GM19239 (cell line): Measurements from ENCODE around the gene ENPP7.
A peak's percentile ranks its signal among the peaks of the same experiment; 100 is the strongest.
"Not testable (repeated sequence)": the region's sequence is repeated elsewhere in the genome, so short reads cannot be mapped to it uniquely, and the experiment has no call there.

Source experiments
- DNase-seq: peaks from one replicate; pipeline ENCODE4 v3.0.0; 2011; ENCODE audit warnings: low spot score; ENCODE audit not compliant: insufficient read length
- FAIRE-seq: peaks from 2 replicates; lab custom pipeline; 2011; peaks lifted over from hg19 to GRCh38; lab: Jason Lieb, UNC

Gene ENPP7

GRCh38 chr17:79772726-79773125, 42.0 kb downstream of the ENPP7 start:
- FAIRE-seq, DNase-seq: not testable (repeated sequence)

DNA sequence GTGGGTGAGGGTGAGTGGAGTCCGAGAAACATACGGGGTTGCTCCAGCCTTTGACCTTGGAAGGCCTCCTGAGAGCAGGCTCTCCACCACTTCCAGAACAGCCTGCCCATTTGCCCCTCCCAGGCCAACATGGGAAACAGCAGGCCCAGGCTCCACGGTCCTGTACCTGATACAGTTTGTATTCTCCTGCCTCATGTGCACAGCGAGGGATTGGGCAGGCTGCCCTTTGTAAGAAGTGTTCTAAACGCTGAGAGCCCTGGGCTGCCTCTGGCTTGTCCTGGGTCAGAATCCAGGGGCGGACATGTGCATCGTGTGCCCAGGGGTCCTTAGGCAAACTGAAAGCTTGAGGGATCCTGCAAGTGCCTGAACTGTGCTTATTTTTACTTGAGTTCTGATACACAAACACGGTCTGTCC, 43.8 kb downstream of the ENPP7 start:
- no peak for FAIRE-seq
- no peak for DNase-seq

- FAIRE-seq (no peak), DNase-seq (no peak)
Observed at GRCh38 chr17:79775632-79776031, 44.9 kb downstream of the ENPP7 start.

DNA sequence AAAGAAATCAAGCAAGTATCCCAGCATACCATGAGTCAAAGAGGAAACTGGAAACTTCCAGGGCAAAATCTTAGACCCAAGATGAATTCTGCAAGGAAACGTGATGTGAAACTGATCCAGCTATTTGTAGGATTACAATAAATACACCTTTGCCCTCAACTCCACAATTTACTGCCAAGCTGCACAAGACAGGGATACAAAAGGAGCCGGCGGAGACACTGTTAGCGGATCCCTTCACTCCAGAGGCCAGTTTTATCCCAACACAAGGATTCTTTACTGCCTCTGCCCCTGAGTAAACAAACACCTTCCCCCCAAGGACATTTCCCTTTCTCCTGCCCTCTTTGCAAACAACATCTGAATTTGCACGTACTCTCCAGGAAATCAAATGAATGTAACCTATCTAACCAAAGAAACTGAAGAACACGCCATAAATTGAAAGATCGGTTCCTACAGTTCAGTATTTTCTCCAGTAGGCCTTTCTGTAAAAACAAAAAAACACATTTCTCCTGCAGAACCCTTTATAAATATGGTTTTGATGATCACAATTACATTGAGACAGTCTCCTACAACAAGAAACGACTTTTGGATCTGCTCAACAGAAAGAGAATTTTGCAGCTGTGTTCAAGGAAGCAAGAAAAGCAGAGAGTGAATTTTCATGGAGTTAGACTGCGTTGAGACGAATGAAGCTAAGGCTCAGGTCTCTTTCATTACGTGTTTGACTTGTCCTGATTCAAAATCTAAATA, 45.8 kb downstream of the ENPP7 start:
- no peak for DNase-seq

DNA sequence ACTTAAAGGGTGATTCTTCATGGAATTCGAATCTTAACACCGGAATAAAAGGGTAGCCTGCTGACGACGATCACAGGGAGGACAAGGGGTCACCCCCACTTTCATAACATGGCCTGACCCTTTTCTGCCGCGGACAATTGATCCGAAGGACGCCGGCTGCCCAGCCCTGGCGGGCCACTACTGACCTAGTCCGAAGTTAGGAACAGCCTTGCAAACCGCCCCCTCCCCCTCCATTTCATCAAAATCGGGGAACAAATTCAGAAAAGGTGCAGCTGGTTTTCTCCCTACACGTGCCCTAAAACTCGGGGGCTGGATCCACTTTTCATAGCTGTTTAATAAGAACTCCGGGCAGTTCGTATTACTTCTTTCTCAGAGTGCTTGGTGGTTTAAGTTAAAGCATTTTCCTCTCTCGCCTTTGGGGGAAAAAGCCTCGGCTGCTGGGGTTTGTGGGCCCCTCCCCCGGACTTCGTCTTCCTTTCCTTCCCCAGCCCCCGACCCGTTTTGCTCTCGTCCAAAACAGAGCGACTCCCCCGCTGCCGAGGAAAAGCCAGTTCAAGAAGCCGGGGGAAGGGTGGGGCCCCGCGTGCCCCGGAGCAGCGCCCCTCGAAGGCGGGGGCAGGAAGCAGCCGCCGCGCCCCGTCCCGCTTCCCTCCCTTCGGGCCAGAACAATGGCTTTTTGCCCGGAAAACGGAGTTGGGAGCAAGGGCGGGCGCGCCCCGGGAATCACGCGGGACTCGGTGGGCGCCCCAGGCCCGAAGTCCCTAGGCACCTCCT, 46.6 kb downstream of the ENPP7 start:
- FAIRE-seq (no peak), DNase-seq (no peak)

More for the DNA sequence above, 45.8 kb downstream of the ENPP7 start:
- no peak for FAIRE-seq

- DNase-seq: peak; percentile 98
- no peak for FAIRE-seq
Observed at GRCh38 chr17:79777894-79778503, 47.3 kb downstream of the ENPP7 start, which contains the start of gene CBX2. TSS of gene CBX2 (plus strand) at chr17:79778148. CDS start at chr17:79778236, 88 bp downstream.

GRCh38 chr17:79778504-79779083, 47.9 kb downstream of the ENPP7 start:
- DNase-seq (no peak), FAIRE-seq (no peak)

DNA sequence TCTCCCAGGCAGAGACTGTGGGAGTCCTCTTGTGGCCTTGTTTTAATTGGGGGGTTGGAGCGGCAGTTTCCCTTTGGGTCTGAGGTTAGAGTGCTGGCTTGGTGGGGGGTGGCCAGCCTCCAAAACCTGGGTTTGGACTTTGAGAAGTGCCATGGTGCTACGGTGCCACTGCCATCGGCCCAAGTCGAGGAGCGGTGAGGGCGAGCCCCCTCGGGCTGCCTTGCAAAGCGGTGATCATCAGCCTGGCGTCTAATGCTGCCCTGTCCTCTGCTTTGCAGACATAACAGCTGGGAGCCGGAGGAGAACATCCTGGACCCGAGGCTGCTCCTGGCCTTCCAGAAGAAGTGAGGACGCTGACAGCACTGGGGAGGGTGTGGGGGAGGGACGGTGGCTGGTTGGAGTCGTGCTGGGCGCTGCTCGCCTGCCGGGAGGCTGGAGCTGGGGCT, 48.4 kb downstream of the ENPP7 start:
- DNase-seq: no peak

DNA sequence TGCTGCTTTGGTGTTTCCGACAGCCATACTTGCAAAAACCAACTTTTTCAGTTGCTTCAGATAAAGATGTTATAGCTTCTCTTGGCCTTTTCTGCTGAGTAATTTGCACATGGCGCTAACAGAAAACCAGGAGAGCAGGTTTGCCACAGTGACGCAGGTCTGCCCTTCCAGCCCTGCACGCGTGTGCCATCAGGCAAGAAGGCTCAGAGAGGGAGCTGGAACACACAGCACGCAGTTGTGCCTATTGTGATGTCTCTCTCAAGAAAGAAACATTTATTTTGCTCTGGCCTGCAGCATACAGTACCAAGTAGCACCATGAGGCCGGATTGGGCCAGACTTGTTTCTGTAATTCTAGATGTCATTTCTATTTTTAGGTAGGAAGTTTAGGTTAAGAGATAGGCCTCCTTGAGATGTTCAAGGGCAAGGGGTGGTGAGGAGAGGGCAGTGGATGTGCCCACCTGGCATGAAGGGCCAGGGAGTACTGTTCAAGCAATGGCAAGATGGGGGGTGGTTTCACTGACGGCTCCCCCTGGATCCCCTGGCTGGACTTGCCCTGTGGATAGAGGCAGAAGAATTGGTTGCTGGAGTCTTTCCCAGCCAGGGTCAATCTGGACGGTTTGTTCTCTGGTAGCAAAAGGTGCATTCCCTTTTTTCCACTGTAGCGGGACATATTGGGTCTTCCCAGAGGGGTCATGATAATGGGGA, 49.1 kb downstream of the ENPP7 start:
- FAIRE-seq: no peak
- no peak for DNase-seq

More for the DNA sequence above, 48.4 kb downstream of the ENPP7 start:
- no peak for FAIRE-seq

DNA sequence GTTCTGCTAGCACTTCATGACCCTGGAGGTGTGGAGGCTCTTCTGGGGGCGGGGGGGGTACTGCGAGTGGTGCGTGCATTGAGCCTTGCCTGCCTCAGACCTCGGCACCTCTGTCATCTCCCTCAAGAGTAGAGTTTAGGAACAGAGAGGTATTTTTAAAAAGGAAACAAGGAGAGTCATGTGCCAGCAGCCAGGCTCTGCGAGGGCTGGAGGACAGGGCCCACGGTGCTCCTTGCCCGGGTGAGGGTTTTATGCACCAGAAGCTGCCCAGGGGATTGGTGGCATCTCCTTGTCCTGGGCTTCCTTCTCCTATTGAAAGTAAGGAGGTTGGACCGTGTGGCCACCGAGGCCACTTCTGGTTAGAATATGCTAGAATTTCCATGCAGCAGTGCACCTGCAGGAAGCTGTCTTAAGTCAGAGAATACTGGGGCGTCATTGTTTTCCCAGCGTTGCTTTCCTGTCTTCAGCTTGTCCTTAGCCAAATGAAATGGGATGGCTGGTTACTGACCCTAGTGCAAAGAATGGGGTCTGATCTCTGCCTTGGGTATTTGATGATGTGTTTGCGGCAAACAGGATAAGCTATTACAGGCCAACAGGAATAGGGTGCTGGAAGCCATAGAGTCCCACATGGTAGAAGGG, 50.4 kb downstream of the ENPP7 start:
- DNase-seq (no peak), FAIRE-seq (no peak)

DNA sequence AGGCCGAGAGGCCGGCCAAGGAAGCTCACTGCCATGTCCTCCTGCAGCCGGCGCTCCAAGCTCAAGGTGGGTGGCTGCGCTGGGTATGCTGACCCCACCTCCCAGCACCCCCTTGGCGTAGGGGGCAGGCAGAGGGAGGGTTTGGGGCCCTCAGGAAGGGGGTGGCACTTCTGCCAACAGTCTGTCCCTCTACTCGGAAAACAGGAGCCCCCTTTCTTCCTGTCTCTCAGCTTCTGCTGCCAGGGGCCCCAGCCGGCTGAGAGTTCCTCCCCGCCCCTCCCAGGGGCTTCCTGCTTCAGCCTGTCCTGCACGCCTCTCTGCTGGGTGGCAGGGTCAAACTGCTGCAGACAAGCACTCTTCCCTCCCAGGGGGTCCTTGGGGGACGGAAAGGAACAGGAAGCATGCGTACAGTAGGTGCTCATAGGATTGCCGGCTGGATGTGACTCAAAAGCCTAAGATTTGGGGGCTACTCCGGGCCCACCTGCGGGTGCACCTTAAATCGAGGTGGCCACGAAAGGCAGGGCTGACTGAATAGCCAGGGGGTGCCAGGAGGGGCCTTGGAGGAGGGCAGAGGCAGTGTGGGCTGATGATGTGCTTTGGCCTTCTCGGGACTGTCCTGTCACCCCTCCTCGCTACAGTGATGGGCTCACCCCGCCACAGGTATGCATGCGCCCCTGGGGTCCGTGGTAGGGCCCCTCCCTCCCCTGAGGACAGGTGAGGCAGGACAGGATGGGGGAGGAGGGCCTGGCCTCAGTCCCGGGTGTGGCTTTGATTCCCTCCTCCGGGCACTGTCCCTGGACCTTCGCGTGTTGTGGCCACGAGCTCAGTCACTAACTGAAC, 51.2 kb downstream of the ENPP7 start:
- no peak for DNase-seq
- FAIRE-seq: no peak

DNA sequence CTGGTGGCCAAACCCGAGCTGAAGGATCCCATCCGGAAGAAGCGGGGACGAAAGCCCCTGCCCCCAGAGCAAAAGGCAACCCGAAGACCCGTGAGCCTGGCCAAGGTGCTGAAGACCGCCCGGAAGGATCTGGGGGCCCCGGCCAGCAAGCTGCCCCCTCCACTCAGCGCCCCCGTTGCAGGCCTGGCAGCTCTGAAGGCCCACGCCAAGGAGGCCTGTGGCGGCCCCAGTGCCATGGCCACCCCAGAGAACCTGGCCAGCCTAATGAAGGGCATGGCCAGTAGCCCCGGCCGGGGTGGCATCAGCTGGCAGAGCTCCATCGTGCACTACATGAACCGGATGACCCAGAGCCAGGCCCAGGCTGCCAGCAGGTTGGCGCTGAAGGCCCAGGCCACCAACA, 53.1 kb downstream of the ENPP7 start:
- no peak for DNase-seq
- FAIRE-seq: no peak

- DNase-seq (no peak), FAIRE-seq (no peak)
Observed at GRCh38 chr17:79784353-79785016, 53.7 kb downstream of the ENPP7 start.

DNA sequence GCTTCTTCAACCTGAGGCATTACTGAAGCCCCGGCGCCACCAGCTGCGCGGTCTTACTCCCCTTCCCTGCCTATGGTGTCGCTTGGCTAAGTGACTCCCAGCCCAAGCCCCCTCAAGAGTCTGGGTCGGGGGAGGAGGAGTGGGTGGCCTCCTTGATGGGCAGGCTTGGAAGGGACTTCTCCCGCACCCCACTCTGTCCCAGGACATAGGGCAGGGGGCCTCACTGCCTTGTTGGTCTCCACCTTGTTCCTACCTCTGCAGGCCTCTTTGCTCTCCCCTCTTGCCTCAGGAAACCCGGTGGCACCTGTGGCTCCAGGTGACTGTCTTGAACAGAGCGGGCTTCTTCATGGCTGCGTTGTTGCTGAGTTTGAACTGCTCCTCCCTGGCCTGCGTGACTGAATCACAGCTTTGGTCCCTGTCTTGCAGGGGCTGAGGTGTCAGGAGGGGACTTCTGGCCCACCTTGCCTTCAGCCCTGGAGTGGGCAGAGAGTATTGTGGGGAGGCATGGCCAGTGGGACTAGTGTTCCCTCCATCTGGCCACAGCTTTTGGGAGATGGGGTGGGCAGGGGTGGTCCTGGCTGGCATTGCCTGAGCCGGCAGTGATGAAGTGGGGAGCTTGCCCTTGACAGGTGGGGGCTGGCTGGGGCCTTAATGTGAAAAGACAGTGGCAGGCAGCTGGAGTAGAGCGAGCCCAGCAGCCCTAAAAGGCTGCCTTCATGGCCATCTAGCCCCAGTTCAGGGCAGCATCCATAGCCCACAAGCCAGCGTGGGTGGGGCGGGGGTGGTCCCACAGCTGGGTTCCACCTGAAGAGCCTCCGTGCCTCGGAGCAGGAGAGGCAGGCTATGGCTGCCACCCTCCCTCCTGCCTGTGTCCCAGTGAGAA, 54.5 kb downstream of the ENPP7 start:
- no peak for DNase-seq
- no peak for FAIRE-seq

DNA sequence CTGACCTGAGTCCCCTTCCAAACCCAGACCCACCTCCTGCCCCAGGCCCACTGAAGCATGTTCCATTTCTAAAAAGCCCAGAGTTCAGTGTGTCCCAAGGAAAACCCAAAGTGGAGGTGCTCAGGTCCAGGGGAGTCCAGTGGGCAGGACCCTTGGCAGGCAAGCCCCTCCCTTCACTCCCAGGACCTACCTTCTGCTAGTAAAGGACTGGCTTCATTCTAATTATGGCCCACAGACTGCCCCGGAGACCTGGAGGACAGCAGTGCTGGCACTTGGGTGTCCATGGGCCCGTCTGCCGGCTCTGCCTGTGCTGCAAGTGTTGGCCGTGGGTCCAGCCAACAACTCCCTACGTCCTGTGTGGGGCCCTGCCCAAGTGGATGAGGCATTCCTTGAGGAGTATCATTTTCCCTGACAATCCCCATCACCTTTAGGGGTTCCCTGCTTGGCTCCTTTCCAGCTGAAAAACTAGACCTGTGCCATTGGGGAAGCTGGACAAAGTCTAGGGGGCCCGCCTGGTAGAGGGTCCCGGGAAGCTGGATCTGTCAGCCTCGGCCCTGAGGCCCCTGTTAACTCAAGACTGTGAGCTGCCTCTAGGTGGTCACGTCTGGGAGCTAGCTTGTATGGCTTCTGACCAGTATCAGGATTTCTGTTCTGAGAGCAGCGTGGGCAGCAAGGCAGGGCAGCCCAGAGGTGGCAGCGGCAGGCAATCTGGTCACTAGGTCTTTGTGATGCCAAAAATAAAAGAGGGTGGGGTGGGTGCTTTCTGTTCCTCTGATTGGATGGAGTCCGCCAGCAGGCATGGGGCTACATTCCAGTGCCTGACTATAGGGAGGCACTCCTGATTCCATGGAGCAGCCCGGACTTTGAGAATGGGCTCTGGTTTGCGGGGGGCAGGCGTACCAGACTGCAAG, 55.4 kb downstream of the ENPP7 start:
- no peak for FAIRE-seq
- no peak for DNase-seq

DNA sequence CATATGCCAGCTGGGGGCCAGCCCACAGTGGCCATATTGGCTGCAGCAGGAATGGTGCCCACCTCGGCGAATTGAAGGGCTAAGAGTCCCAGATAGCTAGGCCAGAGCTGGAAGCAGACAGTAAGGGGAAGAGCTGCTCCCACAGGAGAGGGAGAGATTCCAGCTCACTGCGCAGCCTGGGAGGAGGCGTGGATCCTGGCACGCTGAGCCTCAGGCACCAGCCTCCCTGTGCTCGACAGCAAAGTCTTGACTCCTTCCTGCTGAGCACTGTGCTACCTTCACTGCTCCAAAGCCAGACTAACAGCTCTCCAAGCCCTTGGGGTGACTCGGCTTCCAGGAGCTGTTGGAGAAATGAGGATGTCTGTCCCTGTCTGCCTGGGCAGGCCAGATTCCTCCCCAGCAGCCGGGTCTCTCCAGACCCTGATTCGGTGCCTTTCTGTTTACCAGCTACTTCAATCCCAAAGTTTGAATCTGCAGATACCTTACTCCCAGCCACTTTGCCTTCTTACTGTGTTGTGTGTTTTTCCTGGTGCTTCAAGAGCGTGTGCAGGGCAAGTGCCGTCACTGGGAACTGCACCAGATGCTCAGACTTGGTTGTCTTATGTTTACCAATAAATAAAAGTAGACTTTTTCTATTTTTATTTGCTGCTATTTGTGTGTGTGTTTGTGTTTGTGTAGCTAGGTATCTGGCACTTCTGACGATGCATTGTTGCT, 56.3 kb downstream of the ENPP7 start:
- DNase-seq (no peak), FAIRE-seq (no peak)
